HepG2 (cell line): ENCODE results near the gene ZNF8. TPM values are rescaled to one million over a fixed set of nuclear protein-coding genes. Genes with fewer than 3 reads are reported as not detected.

Source experiments
- DMAP1 ChIP-seq: IDR thresholded peaks from 2 replicates; pipeline ENCODE4 v1.6.1; 2016
- ELF4 ChIP-seq: sonication (generic); formaldehyde crosslinking; IDR thresholded peaks from 2 replicates; pipeline ENCODE4 v1.5.0; 2020; ENCODE audit warnings: missing genetic modification reagents, mild to moderate bottlenecking, moderate library complexity, borderline replicate concordance
- EZH2 ChIP-seq: conservative IDR thresholded peaks from 2 replicates; pipeline ENCODE4 v1.6.1; 2012; ENCODE audit warnings: mild to moderate bottlenecking, low read depth, low read length, moderate library complexity
- FOSL2 ChIP-seq: sonication (generic); formaldehyde crosslinking; IDR thresholded peaks from 2 replicates; pipeline ENCODE4 v1.4.0; 2020; ENCODE audit warnings: missing genetic modification reagents
- HNF4A ChIP-seq: sonication (generic); formaldehyde crosslinking; IDR thresholded peaks from 2 replicates; pipeline ENCODE4 v1.4.0; 2020; ENCODE audit warnings: missing genetic modification reagents
- IRX3 ChIP-seq: sonication (generic); formaldehyde crosslinking; IDR thresholded peaks from 2 replicates; pipeline ENCODE4 v1.8.1; 2023; ENCODE audit warnings: mild to moderate bottlenecking, low read depth, missing genetic modification reagents, borderline replicate concordance
- MED8 ChIP-seq: sonication (generic); formaldehyde crosslinking; IDR thresholded peaks from 2 replicates; pipeline ENCODE4 v1.8.1; 2023; ENCODE audit warnings: mild to moderate bottlenecking, missing genetic modification reagents; ENCODE audit not compliant: insufficient replicate concordance
- MTF1 ChIP-seq: sonication (generic); formaldehyde crosslinking; IDR thresholded peaks from 2 replicates; pipeline ENCODE4 v1.5.0; 2020; ENCODE audit warnings: missing genetic modification reagents
- NFATC3 ChIP-seq: sonication (generic); formaldehyde crosslinking; IDR thresholded peaks from 2 replicates; pipeline ENCODE4 v1.5.1; 2020; ENCODE audit warnings: mild to moderate bottlenecking, missing genetic modification reagents
- RAD21 ChIP-seq: fragments of 450-650 bp; formaldehyde crosslinking; IDR thresholded peaks from 2 replicates; pipeline ENCODE4 v1.5.0; 2020; ENCODE audit warnings: mild to moderate bottlenecking
- RBAK ChIP-seq: sonication (generic); formaldehyde crosslinking; IDR thresholded peaks from 2 replicates; pipeline ENCODE4 v1.5.1; 2020; ENCODE audit warnings: mild to moderate bottlenecking, missing genetic modification reagents
- SIX1 ChIP-seq: sonication (generic); formaldehyde crosslinking; IDR thresholded peaks from 2 replicates; pipeline ENCODE4 v1.4.0; 2020; ENCODE audit warnings: missing genetic modification reagents, borderline replicate concordance
- TOE1 ChIP-seq: sonication (generic); formaldehyde crosslinking; IDR thresholded peaks from 2 replicates; pipeline ENCODE4 v1.4.0; 2020; ENCODE audit warnings: mild to moderate bottlenecking, missing genetic modification reagents
- ZFP36L2 ChIP-seq: sonication (generic); formaldehyde crosslinking; IDR thresholded peaks from 2 replicates; pipeline ENCODE4 v1.4.0; 2020; ENCODE audit warnings: missing genetic modification reagents
- ZNF138 ChIP-seq: sonication (generic); formaldehyde crosslinking; IDR thresholded peaks from 2 replicates; pipeline ENCODE4 v1.5.0; 2020; ENCODE audit warnings: mild to moderate bottlenecking, low read depth, missing genetic modification reagents
- ZNF333 ChIP-seq: sonication (generic); formaldehyde crosslinking; IDR thresholded peaks from 2 replicates; pipeline ENCODE4 v1.4.0; 2020; ENCODE audit warnings: mild to moderate bottlenecking, missing genetic modification reagents, borderline replicate concordance
- ZNF816 ChIP-seq: sonication (generic); formaldehyde crosslinking; IDR thresholded peaks from 2 replicates; pipeline ENCODE4 v1.8.0; 2022; ENCODE audit warnings: missing genetic modification reagents, mild to moderate bottlenecking, borderline replicate concordance
- ZSCAN20 ChIP-seq: sonication (generic); formaldehyde crosslinking; IDR thresholded peaks from 2 replicates; pipeline ENCODE4 v1.4.0; 2020; ENCODE audit warnings: missing genetic modification reagents, mild to moderate bottlenecking, borderline replicate concordance
- polyA plus RNA-seq, 8 experiments: library from polyadenylated mRNA; depleted of rRNA in 3 of 8; stranded (reverse) in 7 of 8; unstranded in 1 of 8; fragments of >200 nt; fragmentation: Illumina TruSeq in 4 of 8; extraction: Trizol in 4 of 8; gene quantifications; 2 replicates each; pipeline versions ENCODE4 v1.2.1 to v1.2.3, GENCODE V29; 2011 to 2016; ENCODE audit warnings: low read depth in 4 of 8, missing spikeins in 1 of 8, mixed read lengths in 1 of 8; ENCODE audit not compliant: insufficient read depth in 1 of 8
- total RNA-seq, 5 experiments: library from RNA; depleted of rRNA; stranded (reverse); fragments of >200 nt; fragmentation: Illumina TruSeq; extraction: Trizol; gene quantifications; 2 replicates each; pipeline ENCODE4 v1.2.3, GENCODE V29; 2016; ENCODE audit warnings: low read depth in 1 of 5
- TF ChIP-seq, protein P1 (sequence below), 2 experiments: sonication (generic) in 1 of 2; formaldehyde crosslinking in 1 of 2; IDR thresholded peaks; 2 replicates each; pipeline versions ENCODE4 v1.6.1 to v1.9.0; 2014 to 2022; ENCODE audit warnings: antibody characterized with exemption in 1 of 2, borderline replicate concordance in 1 of 2, inconsistent platforms in 1 of 2, low read depth in 1 of 2, missing genetic modification reagents in 1 of 2
- TF ChIP-seq, protein P2 (sequence below): sonication (generic); formaldehyde crosslinking; IDR thresholded peaks from 2 replicates; pipeline ENCODE4 v1.5.0; 2020; ENCODE audit warnings: missing genetic modification reagents
- TF ChIP-seq, protein P3 (sequence below): sonication (generic); formaldehyde crosslinking; IDR thresholded peaks from 2 replicates; pipeline ENCODE4 v1.5.1; 2020; ENCODE audit warnings: missing genetic modification reagents, mild to moderate bottlenecking, borderline replicate concordance

The ZNF8 gene
- total and polyA plus RNA-seq, 2 of the 13 experiments (the other 11 are each of a cell fraction or from before 2014, with no cell fraction given), result 3.1 to 3.3 TPM

DNA sequence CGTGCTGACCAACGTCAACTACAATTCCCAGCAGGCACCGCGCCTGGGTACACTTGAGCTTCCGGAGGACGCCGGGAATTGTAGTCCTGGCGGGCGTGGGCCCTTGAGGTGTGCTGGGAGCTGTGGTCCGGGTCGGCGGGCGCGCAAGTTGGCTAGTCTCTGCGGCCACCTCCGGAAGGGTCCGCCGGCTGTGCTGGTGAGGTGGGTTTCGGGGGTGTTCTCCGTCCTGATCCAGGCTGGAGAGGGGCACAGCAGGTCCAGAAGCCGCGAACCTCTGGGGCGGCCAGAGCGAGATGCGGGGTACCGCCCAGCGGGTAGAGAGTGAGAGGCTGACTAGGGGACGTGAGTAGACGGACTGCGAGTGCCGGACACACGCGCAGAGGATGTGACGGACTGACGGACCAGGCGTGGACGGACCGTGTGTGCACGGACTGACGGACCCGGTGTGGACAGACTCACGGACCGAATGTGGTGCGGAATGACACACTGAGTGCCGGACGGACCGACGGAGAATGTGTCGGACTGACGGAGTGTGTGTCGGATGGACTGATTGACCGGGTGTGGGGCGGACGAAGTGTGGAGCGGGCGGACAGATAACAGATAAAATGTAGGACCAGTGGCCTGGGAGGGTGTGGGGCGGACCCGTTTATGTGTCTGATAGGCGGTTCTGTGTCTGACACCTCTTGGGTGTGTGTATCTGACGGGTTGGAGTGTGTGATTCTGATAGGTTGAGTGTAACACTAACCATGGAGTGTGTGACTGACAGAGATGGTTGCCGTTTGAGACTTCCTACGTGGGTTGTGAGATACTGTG is 48.4 kb downstream of the ZNF8 start, which contains the start of gene ZSCAN22 (continued):
- TF ChIP-seq, protein P1, sequence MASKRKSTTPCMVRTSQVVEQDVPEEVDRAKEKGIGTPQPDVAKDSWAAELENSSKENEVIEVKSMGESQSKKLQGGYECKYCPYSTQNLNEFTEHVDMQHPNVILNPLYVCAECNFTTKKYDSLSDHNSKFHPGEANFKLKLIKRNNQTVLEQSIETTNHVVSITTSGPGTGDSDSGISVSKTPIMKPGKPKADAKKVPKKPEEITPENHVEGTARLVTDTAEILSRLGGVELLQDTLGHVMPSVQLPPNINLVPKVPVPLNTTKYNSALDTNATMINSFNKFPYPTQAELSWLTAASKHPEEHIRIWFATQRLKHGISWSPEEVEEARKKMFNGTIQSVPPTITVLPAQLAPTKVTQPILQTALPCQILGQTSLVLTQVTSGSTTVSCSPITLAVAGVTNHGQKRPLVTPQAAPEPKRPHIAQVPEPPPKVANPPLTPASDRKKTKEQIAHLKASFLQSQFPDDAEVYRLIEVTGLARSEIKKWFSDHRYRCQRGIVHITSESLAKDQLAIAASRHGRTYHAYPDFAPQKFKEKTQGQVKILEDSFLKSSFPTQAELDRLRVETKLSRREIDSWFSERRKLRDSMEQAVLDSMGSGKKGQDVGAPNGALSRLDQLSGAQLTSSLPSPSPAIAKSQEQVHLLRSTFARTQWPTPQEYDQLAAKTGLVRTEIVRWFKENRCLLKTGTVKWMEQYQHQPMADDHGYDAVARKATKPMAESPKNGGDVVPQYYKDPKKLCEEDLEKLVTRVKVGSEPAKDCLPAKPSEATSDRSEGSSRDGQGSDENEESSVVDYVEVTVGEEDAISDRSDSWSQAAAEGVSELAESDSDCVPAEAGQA (IDR thresholded peaks at IDR 0.05; ENCODE audit: low read depth), result peak; percentile 91
- TF ChIP-seq, protein P1 (CRISPR knock-in tag; IDR thresholded peaks at IDR 0.05; ENCODE audit: borderline replicate concordance), result no peak
- no peak for TF ChIP-seq NFATC3 (CRISPR knock-in tag)
- TF ChIP-seq, protein P2, sequence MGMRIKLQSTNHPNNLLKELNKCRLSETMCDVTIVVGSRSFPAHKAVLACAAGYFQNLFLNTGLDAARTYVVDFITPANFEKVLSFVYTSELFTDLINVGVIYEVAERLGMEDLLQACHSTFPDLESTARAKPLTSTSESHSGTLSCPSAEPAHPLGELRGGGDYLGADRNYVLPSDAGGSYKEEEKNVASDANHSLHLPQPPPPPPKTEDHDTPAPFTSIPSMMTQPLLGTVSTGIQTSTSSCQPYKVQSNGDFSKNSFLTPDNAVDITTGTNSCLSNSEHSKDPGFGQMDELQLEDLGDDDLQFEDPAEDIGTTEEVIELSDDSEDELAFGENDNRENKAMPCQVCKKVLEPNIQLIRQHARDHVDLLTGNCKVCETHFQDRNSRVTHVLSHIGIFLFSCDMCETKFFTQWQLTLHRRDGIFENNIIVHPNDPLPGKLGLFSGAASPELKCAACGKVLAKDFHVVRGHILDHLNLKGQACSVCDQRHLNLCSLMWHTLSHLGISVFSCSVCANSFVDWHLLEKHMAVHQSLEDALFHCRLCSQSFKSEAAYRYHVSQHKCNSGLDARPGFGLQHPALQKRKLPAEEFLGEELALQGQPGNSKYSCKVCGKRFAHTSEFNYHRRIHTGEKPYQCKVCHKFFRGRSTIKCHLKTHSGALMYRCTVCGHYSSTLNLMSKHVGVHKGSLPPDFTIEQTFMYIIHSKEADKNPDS, result peak; percentile 88; the same call in 1 of the 2 replicates
- TF ChIP-seq FOSL2 (CRISPR knock-in tag), result peak; percentile 45; the same call in 1 of the 2 replicates
- no peak for TF ChIP-seq ELF4 (CRISPR knock-in tag)
- TF ChIP-seq ZFP36L2 (CRISPR knock-in tag), result no peak
- TF ChIP-seq MED8 (CRISPR knock-in tag), result no peak
- TF ChIP-seq ZNF138 (CRISPR knock-in tag), result no peak
- TF ChIP-seq RBAK (CRISPR knock-in tag), result no peak
- no peak; the same call in 1 of the 2 replicates for TF ChIP-seq TOE1 (CRISPR knock-in tag)
- no peak for TF ChIP-seq EZH2
- TF ChIP-seq IRX3, result no peak
- peak; percentile 33; the same call in 1 of the 2 replicates for TF ChIP-seq HNF4A
- TF ChIP-seq DMAP1 (CRISPR knock-in tag), result peak; percentile 89
- peak; percentile 79; the same call in 1 of the 2 replicates for TF ChIP-seq ZNF333 (CRISPR knock-in tag)
- TF ChIP-seq ZNF816 (CRISPR knock-in tag), result no peak
- TF ChIP-seq SIX1 (CRISPR knock-in tag), result no peak
- TF ChIP-seq, protein P3, sequence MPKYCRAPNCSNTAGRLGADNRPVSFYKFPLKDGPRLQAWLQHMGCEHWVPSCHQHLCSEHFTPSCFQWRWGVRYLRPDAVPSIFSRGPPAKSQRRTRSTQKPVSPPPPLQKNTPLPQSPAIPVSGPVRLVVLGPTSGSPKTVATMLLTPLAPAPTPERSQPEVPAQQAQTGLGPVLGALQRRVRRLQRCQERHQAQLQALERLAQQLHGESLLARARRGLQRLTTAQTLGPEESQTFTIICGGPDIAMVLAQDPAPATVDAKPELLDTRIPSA (CRISPR knock-in tag), result no peak
- no peak for TF ChIP-seq ZSCAN20 (CRISPR knock-in tag)
- TF ChIP-seq RAD21 (CRISPR knock-in tag), result peak; percentile 54; the same call in 1 of the 2 replicates
- TF ChIP-seq MTF1 (CRISPR knock-in tag), result no peak
